Lung (tissue), 12 donors: ENCODE results near the gene DPH5. TPM values are rescaled to one million over a fixed set of nuclear protein-coding genes. Genes with fewer than 3 reads are reported as not detected.
A peak's percentile ranks its signal among the peaks of the same experiment; 100 is the strongest.

Experiments used
- ATAC-seq: fragments of 200-7000 bp; cut with Tn5 transposase; one replicate; pipeline ENCODE4 v1.9.1; 2020; ENCODE audit warnings: moderate number of reproducible peaks; ENCODE audit not compliant: insufficient read depth, low FRiP score
- DNase-seq, 3 donors: peaks; one replicate each; pipeline ENCODE4 v3.0.0-alpha.2; 2013 to 2017
- H3K27ac ChIP-seq, 2 donors: one replicate each; pipeline ENCODE4 v1.5.1; 2013; ENCODE audit warnings: mild to moderate bottlenecking in 2 of 2, moderate library complexity in 2 of 2, control low read depth in 1 of 2, inconsistent platforms in 1 of 2, low read depth in 1 of 2, low read length in 1 of 2
- H3K27me3 ChIP-seq, 3 donors: one replicate each; pipeline ENCODE4 v1.5.1; 2013; ENCODE audit warnings: low read length in 2 of 3; ENCODE audit not compliant: control insufficient read depth in 3 of 3, insufficient read depth in 3 of 3
- H3K36me3 ChIP-seq, 4 donors: one replicate each; pipeline ENCODE4 v1.5.1; 2013; ENCODE audit warnings: low read length in 4 of 4, mild to moderate bottlenecking in 1 of 4, moderate library complexity in 1 of 4; ENCODE audit not compliant: control insufficient read depth in 4 of 4, insufficient read depth in 4 of 4
- H3K4me1 ChIP-seq, 5 donors: one replicate each; pipeline ENCODE4 v1.5.1; 2013; ENCODE audit warnings: low read length in 5 of 5, mild to moderate bottlenecking in 2 of 5, moderate library complexity in 1 of 5; ENCODE audit not compliant: control insufficient read depth in 5 of 5, insufficient read depth in 5 of 5
- H3K4me3 ChIP-seq: one replicate; pipeline ENCODE4 v1.5.1; 2013; ENCODE audit warnings: mild to moderate bottlenecking, control low read depth, moderate library complexity
- H3K9ac ChIP-seq, 2 donors: one replicate each; pipeline ENCODE4 v1.5.1; 2013; ENCODE audit warnings: low read length in 2 of 2, control low read depth in 1 of 2; ENCODE audit not compliant: insufficient read depth in 1 of 2
- H3K9me3 ChIP-seq, 4 donors: one replicate each; pipeline ENCODE4 v1.5.1; 2013; ENCODE audit warnings: low read length in 3 of 4, mild to moderate bottlenecking in 1 of 4, moderate library complexity in 1 of 4; ENCODE audit not compliant: control insufficient read depth in 4 of 4, insufficient read depth in 3 of 4
- CTCF ChIP-seq: IDR thresholded peaks from 2 replicates; pipeline ENCODE4 v1.5.1; 2012; ENCODE audit warnings: mild to moderate bottlenecking; ENCODE audit errors: control extremely low read depth, extremely low read depth
- WGBS, 2 donors: extraction: QIAGEN DNeasy Blood & Tissue Kit; methylation state at CpG; one replicate each; pipeline ENCODE4 v1.1.7; 2013; 5-methylcytosine and 5-hydroxymethylcytosine counted together
- polyA plus RNA-seq, 2 donors: library from polyadenylated mRNA; stranded (reverse); fragments of 200-250 nt; gene quantifications; one replicate each; pipeline ENCODE4 v1.2.1, GENCODE V29; 2013
- total RNA-seq, 2 donors: library from RNA; depleted of rRNA in 1 of 2; stranded (reverse); fragments of >200 nt in 1 of 2; gene quantifications; one replicate each; pipeline ENCODE4 v1.2.1, GENCODE V29; 2014 to 2021
- donor health status: control.
- donor health status: control.
- donor health status: Bipolar disorder and iron deficiency.
- donor health status: healthy.
- donor health status: DM: yes; HTN: yes; CAD: no.

Gene DPH5
- total and polyA plus RNA-seq, 4 donors, result 21.2 to 30.7 (median 27.2) TPM

- H3K4me1 ChIP-seq, result peaks cover 0 to 69% (median 18%) of the 10 kb centered on the region in 5 donors
- TF ChIP-seq CTCF, result no peak
- H3K9ac ChIP-seq, result peak overlapping the region in 1 of 2 donors; percentile 19
- H3K27ac ChIP-seq, result no peak overlapping the region
- no peak for DNase-seq
- no peak for ATAC-seq
- H3K9me3 ChIP-seq, result no peaks in the 10 kb centered on the region
- H3K36me3 ChIP-seq, result peaks cover 3 to 14% (median 6%) of the 10 kb centered on the region in 4 donors
- WGBS, 2 donors, result 96 to 97% methylated on average over 1 of the region's 1 CpG
- no peaks in the 10 kb centered on the region for H3K27me3 ChIP-seq
- no peak overlapping the region for H3K4me3 ChIP-seq
These were observed 20.4 kb downstream of the DPH5 start for GRCh38 chr1:101005183-101005582.

DNA sequence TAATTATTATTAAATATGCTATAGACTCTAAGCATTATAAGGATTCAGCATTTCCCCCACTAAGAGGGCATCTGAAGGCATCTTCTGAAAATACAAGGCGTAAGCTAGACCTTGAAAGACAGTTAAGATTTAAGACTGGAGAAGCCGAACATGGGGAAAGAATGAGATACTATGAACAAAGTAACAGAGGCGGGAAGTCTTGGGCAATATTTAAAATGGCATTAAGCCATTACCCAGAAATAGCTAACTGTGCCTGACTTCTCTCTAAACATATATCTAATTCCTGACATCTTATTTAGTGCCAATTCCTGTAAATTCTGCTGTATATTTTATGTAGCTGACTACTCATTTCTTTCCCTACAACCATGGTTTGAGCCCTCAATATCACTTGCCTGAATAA is 20.9 kb downstream of the DPH5 start:
- no peak overlapping the region for H3K27ac ChIP-seq
- ATAC-seq, result no peak

DNA sequence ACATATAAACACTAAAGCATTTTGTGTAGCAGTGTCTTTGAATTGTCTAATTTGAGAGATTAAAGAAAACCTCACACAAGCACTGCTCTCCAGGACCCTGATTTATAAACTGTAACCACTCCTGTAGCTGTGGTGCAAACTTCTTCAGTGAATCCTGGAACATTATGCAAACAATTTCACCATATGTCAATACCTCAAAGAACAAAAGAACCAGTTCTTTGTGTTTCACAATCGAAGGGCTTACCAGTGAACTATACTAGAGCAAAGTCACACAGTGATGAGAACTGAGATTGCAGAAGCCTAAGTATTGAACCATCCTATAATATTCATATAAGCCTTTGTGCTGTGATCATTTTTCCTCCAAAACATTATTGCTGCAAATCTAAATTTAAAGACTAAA is 21.5 kb downstream of the DPH5 start:
- Histone ChIP-seq H3K9ac (peak overlapping the region in 1 of 2 donors; percentile 52), H3K4me3 (no peak overlapping the region), H3K27me3 (no peaks in the 10 kb centered on the region), H3K36me3 (peaks cover 3 to 11% (median 7%) of the 10 kb centered on the region in 4 donors), H3K4me1 (peaks cover 0 to 75% (median 19%) of the 10 kb centered on the region in 5 donors), H3K27ac (no peak overlapping the region), H3K9me3 (no peaks in the 10 kb centered on the region)
- peak; percentile 21 for ATAC-seq
- WGBS, 2 donors, result 6 to 27% methylated on average over 1 of the region's 1 CpG
- TF ChIP-seq CTCF, result no peak
- peak in 2 of 3 donors; percentile 65 to 69 for DNase-seq

More for the DNA sequence above, 20.9 kb downstream of the DPH5 start:
- no peaks in the 10 kb centered on the region for H3K27me3 ChIP-seq
- WGBS, 2 donors, result 34 to 47% methylated on average over 3 of the region's 3 CpGs
- no peaks in the 10 kb centered on the region for H3K9me3 ChIP-seq
- peaks cover 0 to 73% (median 18%) of the 10 kb centered on the region in 5 donors for H3K4me1 ChIP-seq
- no peak overlapping the region for H3K9ac ChIP-seq
- no peak for TF ChIP-seq CTCF
- no peak overlapping the region for H3K4me3 ChIP-seq
- H3K36me3 ChIP-seq, result peaks cover 2 to 11% (median 7%) of the 10 kb centered on the region in 4 donors
- peak in 2 of 3 donors; percentile 88 to 94 for DNase-seq

GRCh38 chr1:101003012-101003650 is 22.5 kb downstream of the DPH5 start:
- H3K27me3 ChIP-seq, result no peaks in the 10 kb centered on the region
- no peak for TF ChIP-seq CTCF
- peak overlapping the region; percentile 77 to 83 for H3K27ac ChIP-seq
- peaks cover 0 to 84% (median 25%) of the 10 kb centered on the region in 5 donors for H3K4me1 ChIP-seq
- no peaks in the 10 kb centered on the region for H3K9me3 ChIP-seq
- H3K9ac ChIP-seq, result peak overlapping the region in 1 of 2 donors; percentile 8
- ATAC-seq, result no peak
- peak in 1 of 3 donors; percentile 31 for DNase-seq
- WGBS, 2 donors, result 48 to 73% methylated on average over 1 of the region's 1 CpG
- peaks cover 3 to 11% (median 7%) of the 10 kb centered on the region in 4 donors for H3K36me3 ChIP-seq
- no peak overlapping the region for H3K4me3 ChIP-seq
